A172 (cell line): ENCODE results near the gene SH3D21. TPM values are rescaled to one million over a fixed set of nuclear protein-coding genes. Genes with fewer than 3 reads are reported as not detected.

Experiments
- DNase-seq: peaks from one replicate; pipeline ENCODE4 v3.0.0-alpha.2; 2015; ENCODE audit warnings: low spot score
- total RNA-seq: library from RNA; depleted of rRNA; stranded (reverse); fragments of >200 nt; shearing (Covaris generic); gene quantifications from 2 replicates; pipeline ENCODE4 v1.2.3, GENCODE V29; 2014

SH3D21 gene
- total RNA-seq, 1 experiment from 2014 or later, result not detected

DNA sequence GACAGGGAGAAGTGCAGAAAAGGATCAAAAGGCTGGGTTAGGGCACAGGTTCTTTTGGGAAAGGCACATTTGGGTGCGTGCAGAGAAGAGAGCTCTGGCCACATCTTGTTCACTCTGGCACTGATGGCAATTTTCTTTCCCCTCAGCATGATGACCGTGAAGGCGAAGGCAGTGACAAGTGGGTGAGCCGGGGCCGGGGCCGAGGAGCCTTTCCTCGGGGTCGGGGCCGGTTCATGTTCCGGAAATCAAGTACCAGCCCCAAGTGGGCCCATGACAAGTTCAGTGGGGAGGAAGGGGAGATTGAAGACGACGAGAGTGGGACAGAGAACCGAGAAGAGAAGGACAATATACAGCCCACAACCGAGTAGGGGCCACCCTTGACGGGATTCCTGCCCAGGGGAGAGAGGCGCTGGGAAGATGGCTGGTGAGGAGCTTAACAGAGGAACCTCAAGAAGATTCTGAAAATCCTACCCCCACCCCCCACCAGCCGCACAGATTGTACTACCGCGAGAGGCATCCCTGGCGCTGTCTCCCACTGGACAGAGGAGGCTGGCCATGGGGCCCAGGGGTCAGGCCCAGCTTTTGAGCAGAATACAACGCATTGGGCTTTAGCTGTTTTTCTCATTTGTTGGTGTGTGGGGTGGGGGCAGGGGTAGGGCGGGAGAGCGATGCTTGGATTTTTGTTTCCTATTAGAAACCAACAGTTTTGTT lies 2.4 kb upstream of the SH3D21 start:
- DNase-seq, result no peak

DNA sequence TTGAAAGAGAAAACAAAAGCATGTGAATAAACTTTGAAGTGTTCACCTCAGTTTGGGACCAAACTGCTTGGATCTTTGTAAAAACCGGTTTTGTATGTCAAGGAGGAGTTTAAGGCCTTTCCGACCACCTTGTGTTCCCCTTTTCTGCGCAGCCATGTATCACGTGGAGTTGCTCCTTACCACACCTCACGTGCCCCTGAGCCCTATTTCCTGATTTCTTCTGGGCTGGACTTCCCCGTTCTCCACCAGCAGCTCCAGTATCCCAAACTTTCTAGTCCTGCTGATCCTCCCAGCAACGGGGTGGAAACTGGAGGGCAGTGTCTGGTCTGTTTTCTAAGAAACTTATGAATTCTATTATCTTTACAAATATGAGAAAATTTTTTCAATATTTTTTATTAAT lies 1.6 kb upstream of the SH3D21 start:
- DNase-seq, result no peak

DNA sequence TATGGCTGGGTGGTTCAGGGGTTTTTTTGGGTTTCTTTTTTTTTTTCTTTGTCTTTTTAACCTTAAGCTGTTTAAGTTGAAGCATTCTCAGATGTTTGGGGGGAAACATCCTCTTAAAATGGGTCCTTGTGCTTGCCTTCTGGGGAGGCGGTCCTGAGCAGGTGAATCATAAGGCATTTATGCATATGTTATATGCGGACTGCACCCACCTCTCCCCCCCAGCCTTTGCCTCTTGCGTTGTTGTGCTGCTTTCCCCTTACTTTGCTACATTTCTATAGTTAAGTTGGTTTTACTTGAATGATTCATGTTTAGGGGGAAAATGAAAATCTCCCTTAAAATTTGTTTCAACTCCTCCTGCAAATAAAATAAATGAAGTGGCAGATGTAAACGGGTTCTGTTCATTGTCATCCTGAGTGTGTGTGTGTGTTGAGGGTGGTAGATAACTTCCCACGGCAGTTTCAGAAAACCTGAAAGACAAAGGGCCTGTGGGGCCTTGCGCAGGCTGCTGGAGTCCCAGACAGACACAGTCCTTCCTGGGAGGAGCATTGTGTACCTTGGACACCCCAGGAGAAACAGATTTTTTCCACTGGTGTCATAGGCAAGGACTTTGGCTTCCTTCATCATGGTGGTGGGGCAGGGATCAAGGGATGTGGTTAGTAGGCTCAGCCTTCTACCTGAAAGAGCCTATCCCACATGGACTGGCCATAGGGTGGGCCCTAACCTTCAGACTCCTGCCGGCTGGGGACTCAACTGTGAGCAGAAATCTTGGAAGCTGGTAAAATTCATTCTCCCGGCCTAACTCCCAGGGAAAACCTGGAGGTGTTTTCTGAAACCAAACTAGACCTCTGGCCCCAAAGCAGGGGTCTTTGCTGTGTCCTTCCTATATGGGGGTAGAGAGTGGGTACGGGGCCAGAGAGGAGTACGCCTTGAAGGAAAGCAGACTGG lies 926 bp upstream of the SH3D21 start:
- no peak for DNase-seq

DNA sequence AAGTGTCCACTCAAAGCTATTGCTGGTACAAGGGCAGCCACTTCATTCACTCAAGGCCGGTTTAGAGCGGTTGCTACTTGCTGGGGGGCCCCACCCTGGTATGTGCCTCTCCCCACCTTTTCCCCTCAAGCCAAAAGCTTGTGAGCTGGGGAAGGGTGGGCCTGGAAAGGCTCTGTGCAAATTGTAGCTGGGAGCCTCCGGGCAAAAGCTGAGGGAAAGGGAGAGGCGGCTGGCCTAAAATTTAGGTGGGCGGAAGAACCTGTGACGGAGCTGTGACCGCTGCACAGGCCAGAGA lies 306 bp upstream of the SH3D21 start:
- no peak for DNase-seq

DNA sequence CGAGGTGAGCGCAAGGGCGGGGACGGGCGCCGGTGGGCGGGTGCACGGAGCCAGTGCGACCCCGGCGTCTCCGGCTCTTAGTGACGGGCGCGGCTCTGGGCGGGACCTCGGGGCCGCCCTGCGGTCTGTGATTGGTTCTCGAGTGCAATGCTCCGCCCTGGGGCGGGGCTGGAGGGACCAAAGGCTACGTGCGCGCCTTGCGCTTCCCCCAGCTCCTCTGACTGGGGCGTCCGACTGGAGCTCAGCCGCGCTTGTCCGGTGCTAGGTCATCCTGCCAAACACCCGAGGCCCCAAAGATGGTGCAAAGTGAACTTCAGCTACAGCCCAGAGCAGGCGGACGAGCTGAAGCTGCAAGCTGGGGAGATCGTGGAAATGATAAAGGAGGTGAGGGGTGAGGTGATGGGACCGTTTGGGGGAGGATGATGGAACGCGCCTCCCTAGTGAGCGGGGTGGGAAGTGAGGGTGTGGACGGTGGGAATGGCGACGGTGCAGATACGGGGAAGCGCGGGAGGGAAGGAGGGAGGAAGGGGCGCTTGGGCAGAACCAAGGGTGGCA lies 811 bp downstream of the SH3D21 start:
- DNase-seq, result no peak

DNA sequence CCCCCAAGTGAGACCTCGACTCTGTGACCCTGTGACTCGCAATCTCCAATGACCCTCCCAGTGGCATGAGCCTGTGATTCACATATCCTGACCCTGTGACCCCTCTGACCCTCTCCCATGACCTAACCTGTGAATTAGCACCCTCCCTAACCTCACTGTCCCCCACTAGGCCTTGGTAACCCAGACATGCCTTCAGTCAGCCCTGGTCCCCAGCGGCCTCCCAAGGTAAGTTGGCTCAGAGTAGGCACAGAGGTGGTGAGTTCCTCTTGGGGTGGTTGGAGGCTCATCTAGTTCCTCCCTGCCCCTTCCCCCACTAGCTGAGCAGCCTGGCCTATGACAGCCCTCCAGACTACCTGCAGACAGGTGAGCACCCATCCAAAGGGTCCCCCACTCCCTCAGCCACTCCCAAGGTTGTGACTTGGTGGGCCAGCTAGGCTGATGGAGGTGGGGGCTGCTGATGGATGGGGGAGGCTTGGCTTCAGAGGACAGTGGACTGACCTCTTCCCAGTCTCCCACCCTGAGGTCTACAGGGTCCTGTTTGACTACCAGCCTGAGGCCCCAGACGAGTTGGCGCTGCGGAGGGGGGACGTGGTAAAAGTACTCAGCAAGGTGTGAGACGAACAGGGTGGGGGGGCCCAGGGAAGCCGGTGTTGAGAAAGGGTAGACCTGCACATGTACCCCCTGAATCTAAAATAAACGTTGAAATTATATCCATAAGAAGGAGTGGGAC lies 1.6 kb downstream of the SH3D21 start:
- no peak for DNase-seq

DNA sequence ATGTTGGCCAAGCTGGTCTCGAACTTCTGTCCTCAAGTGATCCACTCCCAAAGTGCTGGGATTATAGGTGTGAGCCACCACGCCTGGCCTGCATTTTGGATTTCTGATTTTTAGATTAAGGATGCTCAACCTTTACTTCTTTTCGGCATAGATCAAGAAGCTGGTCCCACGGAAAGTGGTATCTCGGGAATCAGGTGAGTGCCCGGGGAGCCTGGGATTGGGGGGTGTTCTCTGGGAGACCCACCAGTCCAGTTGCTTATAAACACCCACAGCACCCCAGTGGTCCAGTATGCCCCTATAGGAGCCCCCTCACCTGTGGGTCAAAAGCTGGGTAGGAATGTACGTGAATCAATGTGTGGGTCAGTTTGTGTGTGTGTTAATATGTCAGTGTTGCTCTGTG lies 3.2 kb downstream of the SH3D21 start:
- DNase-seq, result no peak

DNA sequence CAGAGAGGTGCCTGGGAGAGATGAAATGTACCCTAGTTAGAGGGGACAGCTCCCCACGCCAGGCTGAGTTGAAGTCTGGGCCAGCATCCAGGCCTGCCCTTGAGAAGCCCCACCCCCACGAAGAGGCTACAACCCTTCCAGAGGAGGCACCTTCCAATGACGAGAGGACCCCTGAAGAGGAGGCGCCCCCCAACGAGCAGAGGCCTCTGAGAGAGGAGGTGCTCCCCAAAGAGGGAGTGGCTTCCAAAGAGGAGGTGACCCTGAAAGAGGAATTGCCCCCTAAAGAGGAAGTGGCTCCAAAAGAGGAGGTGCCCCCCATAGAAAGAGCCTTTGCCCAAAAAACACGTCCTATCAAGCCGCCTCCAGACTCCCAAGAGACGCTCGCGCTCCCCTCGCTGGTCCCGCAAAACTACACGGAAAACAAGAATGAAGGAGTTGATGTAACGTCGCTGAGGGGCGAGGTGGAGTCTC lies 14.2 kb downstream of the SH3D21 start:
- DNase-seq, result no peak

DNA sequence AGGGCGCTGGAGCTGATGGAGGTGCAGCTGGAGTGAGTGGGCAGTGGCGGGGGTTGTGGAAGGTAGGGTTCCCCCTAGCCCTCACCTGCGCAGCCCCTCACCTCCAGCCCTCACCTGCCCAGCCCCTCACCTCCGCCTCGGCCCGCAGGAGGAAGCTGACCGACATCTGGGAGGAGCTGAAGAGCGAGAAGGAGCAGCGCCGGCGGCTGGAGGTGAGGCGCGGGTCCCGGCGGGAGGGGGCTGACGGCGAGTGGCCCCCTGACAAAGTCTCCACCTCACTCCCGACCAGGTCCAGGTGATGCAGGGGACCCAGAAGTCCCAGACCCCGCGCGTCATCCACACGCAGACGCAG lies 14.6 kb downstream of the SH3D21 start:
- no peak for DNase-seq

DNA sequence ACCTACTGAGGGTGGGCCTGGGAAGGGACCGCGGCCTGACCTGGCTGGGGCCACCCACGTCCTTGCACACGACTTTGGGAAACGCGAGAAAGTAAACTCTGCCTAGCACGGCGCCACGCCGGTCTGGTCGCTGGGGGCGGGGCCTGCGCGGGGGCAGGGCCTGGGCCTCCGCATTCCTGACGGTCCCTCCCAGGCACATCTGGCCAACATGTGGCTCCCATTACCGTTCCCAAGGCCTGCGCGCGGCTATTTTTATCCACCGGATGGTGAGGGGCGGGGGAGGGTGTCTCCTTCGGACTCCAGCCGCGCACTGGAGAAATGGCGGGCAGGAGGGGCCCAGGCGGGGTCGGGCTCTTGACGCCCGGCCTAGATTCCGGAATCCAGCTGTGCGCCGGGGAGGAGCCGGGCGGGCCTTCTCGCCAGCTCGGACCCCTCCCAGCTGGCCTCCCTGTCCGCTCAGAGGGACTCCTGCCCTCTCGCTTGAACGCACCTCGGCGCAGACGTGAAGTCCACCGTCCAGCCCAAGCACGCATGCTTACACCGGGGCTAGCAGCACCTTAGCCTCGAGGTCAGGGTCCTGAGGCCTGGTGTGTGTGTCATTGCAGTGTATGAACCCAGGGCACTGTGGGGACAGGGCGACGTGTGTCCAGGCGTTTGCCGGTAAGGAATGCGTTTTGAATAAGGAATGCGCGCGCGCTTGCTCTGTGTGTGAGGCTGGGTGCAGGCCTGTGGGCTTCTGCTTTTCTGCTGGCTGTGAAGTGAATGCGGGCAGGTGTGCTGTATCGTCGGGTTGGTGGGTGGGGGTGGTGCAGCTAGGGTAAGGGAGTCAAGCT lies 15.2 kb downstream of the SH3D21 start:
- no peak for DNase-seq

DNA sequence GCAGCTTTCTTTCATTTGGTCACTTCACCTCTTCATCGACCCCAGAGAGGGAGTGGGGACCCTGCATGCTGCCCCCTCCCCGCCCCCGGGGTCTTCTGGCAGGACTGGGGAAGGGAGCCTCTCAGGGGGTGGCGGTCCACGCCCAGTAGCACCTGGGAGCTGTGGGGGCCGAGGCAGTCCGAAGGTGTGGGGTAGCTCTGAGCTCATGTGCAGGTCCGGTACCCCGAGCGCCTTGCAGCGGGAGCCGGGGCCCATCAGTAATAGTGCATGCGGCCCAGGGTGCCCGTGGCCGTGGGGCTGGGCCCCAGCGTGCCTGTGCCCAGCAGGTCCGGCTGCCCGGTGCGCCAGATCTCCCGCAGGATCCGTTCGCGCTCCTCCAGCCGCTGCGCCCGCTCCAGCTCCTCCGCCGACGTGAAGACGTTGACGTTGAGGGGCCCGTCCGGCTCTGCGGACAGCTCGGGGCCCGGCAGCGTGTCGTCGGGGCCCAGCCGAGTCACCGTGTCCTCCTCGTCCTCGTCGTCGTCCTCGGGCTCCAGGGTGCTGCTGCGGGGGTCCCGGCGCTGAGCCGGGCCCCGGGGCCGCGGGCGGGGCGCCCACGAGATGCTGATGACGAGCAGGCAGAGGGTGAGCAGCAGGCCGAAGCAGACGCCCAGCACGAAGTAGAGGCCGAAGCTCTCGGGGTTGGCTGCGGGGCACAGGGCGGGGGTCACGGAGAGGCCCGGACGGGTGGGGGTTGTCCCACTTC lies 16.0 kb downstream of the SH3D21 start:
- DNase-seq, result no peak

DNA sequence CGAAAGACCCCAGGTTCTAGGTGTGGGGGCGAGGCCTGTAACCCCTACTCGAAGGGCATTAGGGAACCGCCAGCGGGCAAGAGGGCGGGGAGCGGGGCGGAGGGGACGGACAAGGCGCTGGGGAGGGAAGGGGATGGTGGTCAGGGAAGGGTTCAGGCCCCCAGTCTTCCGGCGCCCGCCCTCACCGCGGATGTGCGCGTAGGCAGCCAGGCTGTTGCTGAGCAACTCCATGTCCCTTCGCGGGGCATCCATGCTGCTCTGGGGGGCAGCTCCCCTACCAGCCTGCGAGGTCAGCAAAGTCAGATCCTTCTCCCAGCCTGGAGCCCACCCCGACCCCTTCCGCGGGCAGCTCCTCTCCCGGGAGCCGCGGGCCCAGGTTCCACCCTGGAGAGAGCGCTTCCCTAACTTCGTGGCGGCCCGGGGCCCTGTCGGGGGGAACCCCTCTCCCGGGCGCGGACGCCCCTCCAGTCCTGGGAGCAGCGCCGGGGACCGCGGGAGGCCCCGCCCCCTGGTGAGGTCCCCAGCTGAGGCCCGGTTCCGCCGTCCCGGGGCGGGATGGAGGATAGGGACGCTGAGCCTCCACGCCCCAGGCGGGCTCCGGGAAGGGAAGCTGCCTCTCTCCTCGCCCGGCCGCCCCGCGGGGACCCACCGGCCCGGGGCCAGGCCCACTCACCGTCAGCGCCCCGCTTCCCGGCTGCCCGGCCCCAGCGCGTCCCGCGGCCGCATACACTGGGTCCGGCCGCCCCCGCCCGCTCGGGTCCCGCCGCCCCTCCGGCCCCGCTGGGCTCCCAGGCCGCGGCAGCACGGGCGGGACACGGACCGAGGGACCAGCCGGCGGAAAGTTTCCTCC lies 16.8 kb downstream of the SH3D21 start:
- DNase-seq, result no peak

DNA sequence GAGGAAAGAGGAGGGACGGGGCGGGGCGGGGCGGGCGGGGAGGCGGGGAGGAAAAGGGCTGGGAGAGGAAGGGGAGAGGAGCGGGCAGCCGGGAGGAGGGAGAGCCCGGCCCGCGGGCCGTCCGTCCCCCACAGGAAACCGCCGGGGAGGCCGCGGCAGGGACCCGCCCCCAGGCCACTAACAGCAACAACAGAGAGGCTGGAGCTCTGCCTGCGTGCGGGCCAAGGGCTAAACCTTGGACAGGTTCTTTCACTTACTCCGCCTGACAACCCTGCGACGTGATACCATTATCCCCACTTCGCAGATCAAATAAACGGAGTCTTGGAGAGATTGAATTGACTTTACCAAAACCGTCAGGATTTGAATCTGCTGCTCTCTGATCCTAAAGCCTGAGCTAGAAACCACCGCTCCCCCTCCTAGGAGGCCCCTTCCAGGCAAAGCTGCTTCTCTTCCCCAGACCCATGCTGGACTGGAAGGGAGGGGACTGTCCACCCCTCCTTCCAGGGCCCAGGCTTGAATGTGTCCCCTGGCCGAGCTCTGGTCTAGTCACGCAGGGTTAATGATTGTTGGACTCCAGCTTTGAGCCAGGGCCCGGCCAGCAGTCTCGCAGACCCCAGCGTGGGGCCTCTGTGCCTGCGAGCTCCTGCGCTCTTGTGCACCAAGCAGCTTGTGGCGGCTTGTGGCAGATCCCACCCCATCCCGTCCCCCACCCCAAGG lies 17.6 kb downstream of the SH3D21 start, which contains the start of gene EVA1B:
TSS of gene EVA1B (minus strand) at position 10 of the 717 bp plus-strand sequence. CDS start 608 bp downstream, outside the sequence.
- DNase-seq, result peak; percentile 19

DNA sequence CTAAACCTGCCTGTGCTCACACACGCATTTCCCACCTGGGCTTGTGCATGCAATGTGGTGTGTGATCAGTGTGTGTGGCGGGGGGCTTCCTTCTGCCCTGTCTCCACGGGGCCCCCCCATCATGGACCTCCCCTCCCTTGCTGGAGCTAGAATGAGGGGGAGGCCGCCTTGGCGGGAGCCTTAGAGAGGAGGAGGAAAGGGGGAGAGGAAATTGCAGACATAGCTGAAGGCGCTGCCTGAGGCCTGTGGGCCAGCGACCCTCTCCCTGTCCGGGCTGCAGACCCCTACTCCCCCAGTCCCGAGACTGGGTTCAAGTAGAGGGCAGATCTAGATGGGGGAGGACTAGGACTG lies 18.2 kb downstream of the SH3D21 start:
- no peak for DNase-seq

DNA sequence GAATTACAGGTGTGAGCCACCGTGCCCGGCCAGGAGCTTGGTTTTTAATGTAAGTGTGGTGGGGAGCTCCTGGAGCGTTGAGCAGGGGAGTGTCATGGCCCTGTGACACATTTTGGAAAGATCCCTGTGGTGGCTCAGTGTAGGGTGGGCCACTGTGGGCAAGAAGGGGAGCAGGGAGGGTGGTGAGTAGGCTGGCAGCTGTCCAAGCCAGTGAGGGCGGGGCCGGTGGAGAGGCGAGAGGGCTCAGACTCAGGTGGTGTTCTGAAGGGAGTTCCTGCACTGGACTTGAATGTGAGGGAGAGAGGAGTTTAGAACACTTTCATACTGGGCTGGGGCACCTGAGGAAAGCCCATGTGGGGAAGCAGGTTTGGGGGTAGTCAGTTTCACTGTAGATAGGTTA lies 20.3 kb downstream of the SH3D21 start:
- DNase-seq, result no peak

DNA sequence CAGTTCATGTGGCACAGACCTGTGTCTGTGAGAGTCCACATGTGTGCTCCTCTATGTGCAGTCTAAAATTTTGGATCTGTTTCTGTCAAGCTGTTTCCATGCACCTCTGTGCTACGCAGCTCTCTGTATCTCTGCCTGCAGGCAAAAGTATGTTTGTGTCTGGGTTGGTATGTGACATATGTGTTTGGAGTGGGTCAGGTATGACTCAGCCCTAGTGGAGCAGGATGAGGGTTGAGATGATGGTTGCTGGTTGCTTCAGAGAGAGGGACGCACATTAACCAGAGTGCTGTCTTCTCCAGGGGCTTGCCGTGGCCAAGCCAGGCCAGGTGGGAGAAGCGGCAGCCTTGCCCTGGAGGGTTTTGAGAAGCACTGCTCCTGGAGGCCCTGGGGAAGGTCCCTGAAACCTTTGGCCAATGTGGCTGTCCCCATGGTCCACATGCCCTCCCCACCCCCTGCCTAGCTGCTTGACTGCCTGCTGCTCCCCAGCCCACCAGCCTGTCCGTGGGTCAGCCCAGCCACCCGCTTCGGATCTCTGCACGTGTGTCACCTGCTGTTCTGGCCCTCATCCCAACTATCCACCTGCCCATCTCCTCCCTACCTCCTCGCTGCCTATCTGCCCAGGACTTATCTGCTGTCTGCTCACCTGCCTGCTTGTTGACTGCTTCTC lies 21.4 kb downstream of the SH3D21 start:
- DNase-seq, result no peak

DNA sequence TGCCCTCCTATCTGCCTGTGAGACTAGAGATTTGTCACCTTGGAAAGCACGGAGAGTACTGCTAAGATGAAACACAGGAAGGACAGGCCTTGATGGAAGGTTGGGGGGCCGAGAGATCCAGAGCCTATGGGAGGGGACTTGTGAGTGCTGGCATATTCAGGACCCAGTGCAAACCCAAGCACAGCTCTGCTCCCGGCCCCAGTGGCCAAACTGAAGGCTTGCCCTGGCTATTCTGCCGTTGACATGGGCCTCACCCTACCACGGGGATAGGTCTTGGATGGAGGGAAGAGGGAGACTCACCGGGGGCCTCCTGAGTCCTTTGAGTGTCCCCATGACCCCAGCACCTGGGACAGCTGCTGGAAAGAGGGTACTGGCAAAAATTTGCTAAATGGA lies 21.9 kb downstream of the SH3D21 start:
- no peak for DNase-seq

DNA sequence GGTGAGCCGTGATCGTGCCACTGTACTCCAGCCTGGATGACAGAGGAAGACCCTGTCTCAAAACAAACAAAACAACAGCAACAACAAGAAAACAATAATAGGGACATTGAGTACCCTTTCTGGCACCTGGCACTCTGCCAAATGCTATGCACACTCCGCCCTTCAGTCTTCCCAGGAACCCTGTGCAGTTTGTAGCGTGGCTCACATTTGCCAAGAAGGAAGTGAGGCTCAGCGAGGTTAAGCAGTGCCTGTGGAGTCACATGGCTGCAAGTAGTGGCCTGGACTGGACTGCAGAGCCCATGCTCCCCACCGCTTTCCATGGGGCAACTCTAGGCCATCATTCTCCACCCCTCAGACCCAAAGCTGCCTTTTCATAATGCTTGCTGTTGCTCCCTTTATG lies 22.5 kb downstream of the SH3D21 start:
- no peak for DNase-seq
